HEK293 (cell line): ENCODE measurements around the gene TNFRSF9.

Source experiments
- CTCF ChIA-PET: fragments of 350-600 bp; formaldehyde crosslinking; extraction: SDS; loops from one replicate; lab custom pipeline; 2021; ENCODE audit warnings: antibody characterized with exemption; lab: Yijun Ruan, JAX
- POLR2A ChIA-PET: fragments of 300-600 bp; formaldehyde crosslinking; extraction: SDS; loops from one replicate; lab custom pipeline; 2020; ENCODE audit warnings: antibody characterized with exemption, inconsistent platforms; lab: Yijun Ruan, JAX
- H3K27ac ChIP-seq: fragments of 200-500 bp; sonication (Bioruptor generic); 2 replicates; pipeline ENCODE4 v1.5.1; 2014; ENCODE audit warnings: low read depth, low read length, control low read depth, inconsistent platforms; ENCODE audit errors: extremely low read depth
- H3K36me3 ChIP-seq, 2 experiments: fragments of 200-500 bp in 1 of 2; sonication (Bioruptor generic) in 1 of 2; 1 replicate in 1 of 2; 2 replicates in 1 of 2; pipeline ENCODE4 v1.5.1; 2014 to 2017; ENCODE audit warnings: inconsistent platforms in 2 of 2, low read length in 2 of 2; ENCODE audit not compliant: control insufficient read depth in 2 of 2, insufficient read depth in 1 of 2
- H3K4me1 ChIP-seq: fragments of 200-500 bp; sonication (Bioruptor generic); 2 replicates; pipeline ENCODE4 v1.5.1; 2014; ENCODE audit warnings: mild to moderate bottlenecking, low read length, inconsistent platforms; ENCODE audit not compliant: control insufficient read depth, insufficient read depth
- H3K4me3 ChIP-seq: 2 replicates; pipeline ENCODE4 v1.5.1; 2011; ENCODE audit warnings: low read depth, mild to moderate bottlenecking, control low read depth, low read length, moderate library complexity
- H3K9me3 ChIP-seq: fragments of 200-500 bp; sonication (Bioruptor generic); 2 replicates; pipeline ENCODE4 v1.5.1; 2014; ENCODE audit warnings: low read depth, low read length, inconsistent platforms; ENCODE audit not compliant: control insufficient read depth, insufficient read depth
- BCL6B ChIP-seq: fragments of 450-650 bp; formaldehyde crosslinking; IDR thresholded peaks from 2 replicates; pipeline ENCODE4 v1.5.1; 2017; ENCODE audit warnings: missing biosample characterization, missing genetic modification characterization
- SP3 ChIP-seq: fragments of 450-650 bp; formaldehyde crosslinking; IDR thresholded peaks from 2 replicates; pipeline ENCODE4 v1.5.1; 2016; ENCODE audit warnings: missing biosample characterization, missing genetic modification characterization
- ZFP37 ChIP-seq: fragments of 450-650 bp; formaldehyde crosslinking; IDR thresholded peaks from 2 replicates; pipeline ENCODE4 v1.5.1; 2016; ENCODE audit warnings: missing biosample characterization, missing genetic modification characterization
- ZNF16 ChIP-seq: fragments of 450-650 bp; formaldehyde crosslinking; IDR thresholded peaks from 2 replicates; pipeline ENCODE4 v1.5.1; 2016; ENCODE audit warnings: low read depth, missing biosample characterization, missing genetic modification characterization
- ZNF18 ChIP-seq: fragments of 450-650 bp; formaldehyde crosslinking; IDR thresholded peaks from 2 replicates; pipeline ENCODE4 v1.5.1; 2016; ENCODE audit warnings: missing biosample characterization, missing genetic modification characterization
- ZNF302 ChIP-seq: fragments of 450-650 bp; formaldehyde crosslinking; IDR thresholded peaks from 2 replicates; pipeline ENCODE4 v1.5.1; 2016; ENCODE audit warnings: missing biosample characterization, missing genetic modification characterization, low read depth
- ZNF354C ChIP-seq: fragments of 450-650 bp; formaldehyde crosslinking; IDR thresholded peaks from 2 replicates; pipeline ENCODE4 v1.5.1; 2016; ENCODE audit warnings: missing biosample characterization, missing genetic modification characterization, low read depth, borderline replicate concordance
- ZNF555 ChIP-seq: fragments of 450-650 bp; formaldehyde crosslinking; conservative IDR thresholded peaks from 2 replicates; pipeline ENCODE4 v1.5.1; 2017; ENCODE audit warnings: missing biosample characterization, mild to moderate bottlenecking, missing genetic modification characterization, inconsistent platforms
- ZNF558 ChIP-seq: fragments of 450-650 bp; formaldehyde crosslinking; IDR thresholded peaks from 2 replicates; pipeline ENCODE4 v1.5.1; 2016; ENCODE audit warnings: missing biosample characterization, missing genetic modification characterization
- ZSCAN4 ChIP-seq: fragments of 450-650 bp; formaldehyde crosslinking; IDR thresholded peaks from 2 replicates; pipeline ENCODE4 v1.5.1; 2017; ENCODE audit warnings: missing biosample characterization, missing genetic modification characterization

Gene TNFRSF9

GRCh38 chr1:7940034-7940433 lies 605 bp downstream of the TNFRSF9 start:
- no peak overlapping the region for H3K27ac ChIP-seq
- H3K4me1 ChIP-seq, result no peaks in the 10 kb centered on the region
- ChIA-PET POLR2A (interaction anchor here (0.6 to 1.3 kb wide), 4 partner anchors 9 to 236 kb away, joined by 3 to 6 read pairs (median 4); partner anchors contain the start of gene PARK7), CTCF (interaction anchor here (0.7 to 1.1 kb wide), 5 partner anchors 12 to 91 kb away, joined by 3 to 4 read pairs (median 3); no protein-coding TSS in a partner anchor)
- H3K9me3 ChIP-seq, result no peaks in the 10 kb centered on the region
- TF ChIP-seq BCL6B (tag by site-specific recombination) (peak; percentile 85), SP3 (no peak)
- no peak overlapping the region for H3K4me3 ChIP-seq
- no peaks in the 10 kb centered on the region for H3K36me3 ChIP-seq

- CTCF ChIA-PET, result interaction anchor here (1.0 to 1.1 kb wide), 2 partner anchors 36 to 269 kb away, joined by 3 read pairs; no protein-coding TSS in a partner anchor
- H3K27ac ChIP-seq, result no peak overlapping the region
- peak; percentile 75 for TF ChIP-seq ZNF18 (tag by site-specific recombination)
- no peak for TF ChIP-seq ZFP37 (tag by site-specific recombination)
- POLR2A ChIA-PET, result no interaction called here
- no peaks in the 10 kb centered on the region for H3K9me3 ChIP-seq
- H3K4me1 ChIP-seq, result no peaks in the 10 kb centered on the region
- H3K36me3 ChIP-seq, result no peaks in the 10 kb centered on the region
- no peak overlapping the region for H3K4me3 ChIP-seq
These were observed 2.6 kb downstream of the TNFRSF9 start for GRCh38 chr1:7938070-7938469.

GRCh38 chr1:7932524-7933138 lies 8.0 kb downstream of the TNFRSF9 start:
- POLR2A ChIA-PET, result no interaction called here

More at GRCh38 chr1:7932524-7933138, 8.0 kb downstream of the TNFRSF9 start:
- Histone ChIP-seq H3K27ac (no peak overlapping the region), H3K4me1 (no peaks in the 10 kb centered on the region)
- CTCF ChIA-PET, result interaction anchor here (0.7 to 0.9 kb wide), 2 partner anchors 41 to 181 kb away, joined by 3 to 5 read pairs; no protein-coding TSS in a partner anchor
- TF ChIP-seq ZNF302 (tag by site-specific recombination) (no peak), ZNF558 (tag by site-specific recombination) (no peak), ZNF555 (tag by site-specific recombination) (no peak), ZNF16 (tag by site-specific recombination) (no peak), ZNF18 (tag by site-specific recombination) (no peak), ZSCAN4 (peak; percentile 98), ZNF354C (tag by site-specific recombination) (no peak)
- TF ChIP-seq, all 188 proteins: peak for 1
- Histone ChIP-seq H3K36me3 (no peaks in the 10 kb centered on the region), H3K4me3 (no peak overlapping the region), H3K9me3 (no peaks in the 10 kb centered on the region)
